DOHH2 (cell line): ENCODE data around the gene SPP2.

Source experiments
- EZH2phosphoT487 ChIP-seq: fragments of 200-600 bp; sonication (generic); IDR thresholded peaks from 2 replicates; pipeline ENCODE4 v1.6.1; 2017; ENCODE audit warnings: borderline replicate concordance, mild to moderate bottlenecking, antibody characterized with exemption, low read length, moderate library complexity, mixed read lengths
- TF ChIP-seq, protein P1 (sequence below): fragments of 200-600 bp; sonication (generic); IDR thresholded peaks from one replicate; pipeline ENCODE4 v1.5.1; 2014; ENCODE audit warnings: antibody characterized with exemption, mild to moderate bottlenecking, low read depth, low read length; ENCODE audit not compliant: poor library complexity, severe bottlenecking

DNA sequence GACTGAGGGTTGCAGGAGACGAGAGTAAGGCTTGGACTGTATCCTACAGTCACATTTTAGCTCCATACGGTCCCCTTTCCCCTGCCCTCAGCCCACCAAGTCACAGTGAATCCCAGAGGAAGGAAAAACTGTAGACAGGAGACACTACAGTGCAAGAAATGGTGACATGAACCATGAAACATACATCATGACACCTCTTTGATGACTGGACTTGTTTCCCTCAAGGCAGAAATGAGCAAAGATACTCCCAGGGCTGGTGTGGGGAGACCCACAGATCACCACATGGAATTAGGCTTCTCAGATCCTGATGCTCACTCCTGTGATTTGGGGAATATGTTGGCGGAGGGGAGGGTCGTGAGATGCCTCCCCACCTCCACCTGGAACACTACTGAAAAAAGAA is 48.2 kb upstream of the SPP2 start:
- TF ChIP-seq, protein P1, sequence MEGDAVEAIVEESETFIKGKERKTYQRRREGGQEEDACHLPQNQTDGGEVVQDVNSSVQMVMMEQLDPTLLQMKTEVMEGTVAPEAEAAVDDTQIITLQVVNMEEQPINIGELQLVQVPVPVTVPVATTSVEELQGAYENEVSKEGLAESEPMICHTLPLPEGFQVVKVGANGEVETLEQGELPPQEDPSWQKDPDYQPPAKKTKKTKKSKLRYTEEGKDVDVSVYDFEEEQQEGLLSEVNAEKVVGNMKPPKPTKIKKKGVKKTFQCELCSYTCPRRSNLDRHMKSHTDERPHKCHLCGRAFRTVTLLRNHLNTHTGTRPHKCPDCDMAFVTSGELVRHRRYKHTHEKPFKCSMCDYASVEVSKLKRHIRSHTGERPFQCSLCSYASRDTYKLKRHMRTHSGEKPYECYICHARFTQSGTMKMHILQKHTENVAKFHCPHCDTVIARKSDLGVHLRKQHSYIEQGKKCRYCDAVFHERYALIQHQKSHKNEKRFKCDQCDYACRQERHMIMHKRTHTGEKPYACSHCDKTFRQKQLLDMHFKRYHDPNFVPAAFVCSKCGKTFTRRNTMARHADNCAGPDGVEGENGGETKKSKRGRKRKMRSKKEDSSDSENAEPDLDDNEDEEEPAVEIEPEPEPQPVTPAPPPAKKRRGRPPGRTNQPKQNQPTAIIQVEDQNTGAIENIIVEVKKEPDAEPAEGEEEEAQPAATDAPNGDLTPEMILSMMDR: no peak
- TF ChIP-seq EZH2phosphoT487: no peak
